WTC11 (cell line): ENCODE results near the gene PWP1. TPM values are rescaled to one million over a fixed set of nuclear protein-coding genes. Genes with fewer than 3 reads are reported as not detected.

Source experiments
- ATAC-seq: fragments of 200-7000 bp; cut with Tn5 transposase; 2 replicates; pipeline ENCODE4 v1.10.0; 2021; ENCODE audit warnings: mild to moderate bottlenecking, moderate library complexity
- CTCF ChIA-PET: fragments of 300-600 bp; sonication (Branson Sonifier 250); formaldehyde crosslinking; loops from one replicate; lab custom pipeline; 2021; ENCODE audit warnings: antibody characterized with exemption; lab: Charles Lee
- POLR2A ChIA-PET: fragments of 350-600 bp; sonication (Branson Sonifier 250); formaldehyde crosslinking; loops from one replicate; lab custom pipeline; 2021; ENCODE audit warnings: antibody characterized with exemption; lab: Charles Lee
- DNase-seq: peaks from one replicate; pipeline ENCODE4 v3.0.0; 2021; ENCODE audit warnings: low spot score
- H3K27ac Mint-ChIP-seq: 2 replicates; pipeline ENCODE4 v1.8.0; 2021; ENCODE audit warnings: mixed read lengths
- H3K27me3 Mint-ChIP-seq: 2 replicates; pipeline ENCODE4 v1.8.0; 2021; ENCODE audit warnings: low read depth, mild to moderate bottlenecking, moderate library complexity, mixed read lengths
- H3K36me3 Mint-ChIP-seq: 2 replicates; pipeline ENCODE4 v1.8.0; 2021; ENCODE audit warnings: mixed read lengths
- H3K4me1 Mint-ChIP-seq: 2 replicates; pipeline ENCODE4 v1.8.0; 2022; ENCODE audit warnings: mixed read lengths
- H3K4me3 Mint-ChIP-seq: 2 replicates; pipeline ENCODE4 v1.8.0; 2021; ENCODE audit warnings: mild to moderate bottlenecking, moderate library complexity, mixed read lengths
- H3K9me3 Mint-ChIP-seq: 2 replicates; pipeline ENCODE4 v1.8.0; 2021; ENCODE audit warnings: mixed read lengths
- CBFB ChIP-seq: sonication (generic); formaldehyde crosslinking; IDR thresholded peaks from 2 replicates; pipeline ENCODE4 v1.8.1; 2022; ENCODE audit warnings: mild to moderate bottlenecking, low read depth, missing genetic modification reagents
- EMX1 ChIP-seq: fragments of 250-450 bp; sonication (Bioruptor Pico); IDR thresholded peaks from 2 replicates; pipeline ENCODE4 v1.8.0; 2021; ENCODE audit warnings: mild to moderate bottlenecking
- GRHL2 ChIP-seq: fragments of 250-450 bp; sonication (Bioruptor Pico); IDR thresholded peaks from 2 replicates; pipeline ENCODE4 v1.8.0; 2022; ENCODE audit warnings: mild to moderate bottlenecking, moderate library complexity; ENCODE audit not compliant: insufficient replicate concordance, severe bottlenecking
- HMGA2 ChIP-seq: fragments of 250-450 bp; sonication (Bioruptor Pico); IDR thresholded peaks from 2 replicates; pipeline ENCODE4 v1.4.0; 2021; ENCODE audit warnings: mild to moderate bottlenecking, moderate library complexity
- JUN ChIP-seq: sonication (generic); formaldehyde crosslinking; IDR thresholded peaks from 2 replicates; pipeline ENCODE4 v1.8.0; 2023; ENCODE audit warnings: mild to moderate bottlenecking, missing genetic modification reagents
- KAT7 ChIP-seq: sonication (generic); formaldehyde crosslinking; IDR thresholded peaks from 2 replicates; pipeline ENCODE4 v1.8.1; 2023; ENCODE audit warnings: missing genetic modification reagents, mild to moderate bottlenecking, borderline replicate concordance
- MLX ChIP-seq: sonication (generic); formaldehyde crosslinking; IDR thresholded peaks from 2 replicates; pipeline ENCODE4 v1.8.1; 2023; ENCODE audit warnings: mild to moderate bottlenecking, missing genetic modification reagents, moderate library complexity
- MXD4 ChIP-seq: fragments of 250-450 bp; sonication (Bioruptor Pico); IDR thresholded peaks from 2 replicates; pipeline ENCODE4 v1.8.0; 2021; ENCODE audit warnings: mild to moderate bottlenecking, moderate library complexity, borderline replicate concordance
- MYBL2 ChIP-seq: sonication (generic); formaldehyde crosslinking; IDR thresholded peaks from 2 replicates; pipeline ENCODE4 v1.8.1; 2023; ENCODE audit warnings: mild to moderate bottlenecking, moderate library complexity, missing genetic modification reagents
- NR3C1 ChIP-seq: sonication (generic); formaldehyde crosslinking; conservative IDR thresholded peaks from 2 replicates; pipeline ENCODE4 v1.8.1; 2023; ENCODE audit warnings: low read depth, mild to moderate bottlenecking, missing genetic modification reagents
- OVOL2 ChIP-seq: fragments of 250-450 bp; sonication (Bioruptor Pico); IDR thresholded peaks from 2 replicates; pipeline ENCODE4 v1.9.0; 2021; ENCODE audit warnings: mild to moderate bottlenecking, borderline replicate concordance
- SMAD4 ChIP-seq: sonication (generic); formaldehyde crosslinking; IDR thresholded peaks from 2 replicates; pipeline ENCODE4 v1.8.0; 2022; ENCODE audit warnings: mild to moderate bottlenecking, missing genetic modification reagents
- SOX15 ChIP-seq: fragments of 250-450 bp; sonication (Bioruptor Pico); IDR thresholded peaks from 2 replicates; pipeline ENCODE4 v1.9.0; 2021; ENCODE audit warnings: mild to moderate bottlenecking
- TP53 ChIP-seq: sonication (generic); formaldehyde crosslinking; IDR thresholded peaks from 2 replicates; pipeline ENCODE4 v1.8.1; 2023; ENCODE audit warnings: mild to moderate bottlenecking, missing genetic modification reagents
- ZBTB21 ChIP-seq: sonication (generic); formaldehyde crosslinking; IDR thresholded peaks from 2 replicates; pipeline ENCODE4 v1.8.1; 2023; ENCODE audit warnings: mild to moderate bottlenecking, missing genetic modification reagents, borderline replicate concordance
- ZNF263 ChIP-seq: sonication (generic); formaldehyde crosslinking; IDR thresholded peaks from 2 replicates; pipeline ENCODE4 v1.8.1; 2022; ENCODE audit warnings: low read depth, mild to moderate bottlenecking, moderate library complexity, missing genetic modification reagents
- ZNF416 ChIP-seq: fragments of 250-450 bp; sonication (Bioruptor Pico); IDR thresholded peaks from 2 replicates; pipeline ENCODE4 v1.9.0; 2021; ENCODE audit warnings: mild to moderate bottlenecking, inconsistent platforms
- ZNF512 ChIP-seq: sonication (generic); formaldehyde crosslinking; IDR thresholded peaks from 2 replicates; pipeline ENCODE4 v1.8.1; 2022; ENCODE audit warnings: missing genetic modification reagents, borderline replicate concordance
- ZNF532 ChIP-seq: fragments of 250-450 bp; sonication (Bioruptor Pico); IDR thresholded peaks from 2 replicates; pipeline ENCODE4 v1.9.0; 2021; ENCODE audit warnings: mild to moderate bottlenecking, borderline replicate concordance
- ZSCAN18 ChIP-seq: fragments of 250-450 bp; sonication (Bioruptor Pico); IDR thresholded peaks from 2 replicates; pipeline ENCODE4 v2.1.2; 2022; ENCODE audit warnings: mild to moderate bottlenecking, moderate library complexity
- total RNA-seq: library from RNA; stranded (reverse); gene quantifications from 3 replicates; pipeline ENCODE4 v1.2.3, GENCODE V29; 2021
- TF ChIP-seq, protein P1 (sequence below): fragments of 250-450 bp; sonication (Bioruptor Pico); IDR thresholded peaks from 2 replicates; pipeline ENCODE4 v1.9.0; 2021; ENCODE audit warnings: moderate library complexity, mild to moderate bottlenecking, inconsistent platforms, borderline replicate concordance
- TF ChIP-seq, protein P2 (sequence below): sonication (generic); formaldehyde crosslinking; IDR thresholded peaks from 2 replicates; pipeline ENCODE4 v1.8.1; 2023; ENCODE audit warnings: mild to moderate bottlenecking, moderate library complexity, missing genetic modification reagents

The PWP1 gene
- total RNA-seq, 1 experiment from 2014 or later: 54.2 TPM

DNA sequence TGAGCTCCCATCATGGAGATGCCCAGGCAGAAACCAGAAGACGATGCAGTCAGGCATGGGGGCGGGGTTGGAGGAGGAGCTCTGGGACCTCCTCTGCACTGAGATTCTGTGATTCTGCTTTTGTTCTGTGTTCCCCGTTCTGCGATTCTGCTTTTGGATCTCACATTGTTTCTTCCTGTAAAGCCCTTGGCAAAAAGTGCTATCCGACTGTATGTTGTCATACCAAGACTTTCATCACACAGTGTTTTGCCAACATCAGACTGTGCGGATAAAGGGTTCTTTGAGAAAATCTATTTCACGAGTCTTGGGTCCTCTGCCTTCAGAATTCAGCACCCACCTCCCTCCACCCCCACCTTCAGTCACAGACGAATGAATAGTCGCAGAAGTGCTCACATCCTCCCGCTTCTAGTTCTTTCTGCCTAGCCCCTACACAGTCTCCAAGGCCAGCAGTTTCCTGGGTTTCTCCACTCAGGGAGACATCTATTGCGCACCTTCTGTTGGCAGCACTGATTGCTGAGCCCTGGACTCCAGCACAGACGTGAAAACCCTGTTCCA is 24.7 kb upstream of the PWP1 start:
- POLR2A ChIA-PET: interaction anchor here (1.1 kb wide), 1 partner anchor 26 kb away, joined by 3 read pairs; no protein-coding TSS in a partner anchor
- Mint-ChIP-seq H3K36me3 (no peaks in the 10 kb centered on the region), H3K27ac (peak overlapping the region; percentile 66; the same call in 1 of the 2 replicates), H3K4me1 (peaks cover 52% of the 10 kb centered on the region), H3K9me3 (no peaks in the 10 kb centered on the region), H3K4me3 (peak overlapping the region; percentile 14; the same call in 1 of the 2 replicates), H3K27me3 (no peaks in the 10 kb centered on the region)
- DNase-seq (peak; percentile 33), ATAC-seq (peak; percentile 82)
- no peak for TF ChIP-seq ZNF532 (CRISPR knock-in tag)
- no peak for TF ChIP-seq TP53 (CRISPR knock-in tag)
- no peak for TF ChIP-seq MYBL2 (CRISPR knock-in tag)
- TF ChIP-seq EMX1: no peak
- no peak for TF ChIP-seq CBFB
- no peak for TF ChIP-seq ZNF263 (CRISPR knock-in tag)
- TF ChIP-seq, protein P1, sequence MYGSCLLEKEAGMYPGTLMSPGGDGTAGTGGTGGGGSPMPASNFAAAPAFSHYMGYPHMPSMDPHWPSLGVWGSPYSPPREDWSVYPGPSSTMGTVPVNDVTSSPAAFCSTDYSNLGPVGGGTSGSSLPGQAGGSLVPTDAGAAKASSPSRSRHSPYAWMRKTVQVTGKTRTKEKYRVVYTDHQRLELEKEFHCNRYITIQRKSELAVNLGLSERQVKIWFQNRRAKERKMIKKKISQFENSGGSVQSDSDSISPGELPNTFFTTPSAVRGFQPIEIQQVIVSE (CRISPR knock-in tag): no peak
- TF ChIP-seq MLX (CRISPR knock-in tag): no peak
- TF ChIP-seq SOX15 (CRISPR knock-in tag): no peak
- CTCF ChIA-PET: interaction anchor here (0.6 to 2.1 kb wide), 7 partner anchors 10 to 252 kb away, joined by 3 to 28 read pairs (median 3); no protein-coding TSS in a partner anchor

DNA sequence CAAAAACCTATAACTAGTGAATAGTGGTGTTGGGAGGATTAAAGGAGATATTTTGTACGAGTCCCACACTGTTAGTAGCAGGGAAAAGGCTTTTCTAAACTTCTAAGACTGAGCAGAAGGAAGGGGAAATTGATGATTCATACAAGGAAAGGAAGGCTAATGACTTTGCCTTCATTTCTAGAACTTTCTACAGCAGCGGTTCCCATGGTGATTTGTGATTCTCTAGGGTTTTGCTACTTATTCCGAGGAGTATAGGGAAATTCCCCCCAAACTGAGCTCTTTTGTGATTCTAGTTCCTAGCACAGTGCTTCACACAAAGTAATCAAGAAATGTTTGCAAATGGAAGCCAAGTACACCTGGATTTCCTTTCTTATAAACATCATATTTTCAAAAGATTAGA is 23.8 kb upstream of the PWP1 start:
- Mint-ChIP-seq H3K27ac (no peak overlapping the region), H3K4me1 (peaks cover 52% of the 10 kb centered on the region), H3K4me3 (no peak overlapping the region), H3K36me3 (no peaks in the 10 kb centered on the region), H3K27me3 (no peaks in the 10 kb centered on the region), H3K9me3 (no peaks in the 10 kb centered on the region)
- TF ChIP-seq ZBTB21 (CRISPR knock-in tag) (no peak), GRHL2 (CRISPR knock-in tag) (no peak), ZSCAN18 (CRISPR knock-in tag) (no peak), OVOL2 (no peak), HMGA2 (CRISPR knock-in tag) (no peak), ZNF416 (CRISPR knock-in tag) (no peak), MXD4 (CRISPR knock-in tag) (no peak), CBFB (no peak), JUN (CRISPR knock-in tag) (no peak), ZNF512 (no peak), NR3C1 (CRISPR knock-in tag) (no peak), ZNF263 (CRISPR knock-in tag) (no peak), SMAD4 (no peak), KAT7 (CRISPR knock-in tag) (no peak)
- TF ChIP-seq, protein P2, sequence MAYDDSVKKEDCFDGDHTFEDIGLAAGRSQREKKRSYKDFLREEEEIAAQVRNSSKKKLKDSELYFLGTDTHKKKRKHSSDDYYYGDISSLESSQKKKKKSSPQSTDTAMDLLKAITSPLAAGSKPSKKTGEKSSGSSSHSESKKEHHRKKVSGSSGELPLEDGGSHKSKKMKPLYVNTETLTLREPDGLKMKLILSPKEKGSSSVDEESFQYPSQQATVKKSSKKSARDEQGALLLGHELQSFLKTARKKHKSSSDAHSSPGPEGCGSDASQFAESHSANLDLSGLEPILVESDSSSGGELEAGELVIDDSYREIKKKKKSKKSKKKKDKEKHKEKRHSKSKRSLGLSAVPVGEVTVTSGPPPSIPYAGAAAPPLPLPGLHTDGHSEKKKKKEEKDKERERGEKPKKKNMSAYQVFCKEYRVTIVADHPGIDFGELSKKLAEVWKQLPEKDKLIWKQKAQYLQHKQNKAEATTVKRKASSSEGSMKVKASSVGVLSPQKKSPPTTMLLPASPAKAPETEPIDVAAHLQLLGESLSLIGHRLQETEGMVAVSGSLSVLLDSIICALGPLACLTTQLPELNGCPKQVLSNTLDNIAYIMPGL: no peak
- ATAC-seq (no peak), DNase-seq (no peak)
- CTCF ChIA-PET: interaction anchor here (1.6 to 1.8 kb wide), 2 partner anchors 9 to 14 kb away, joined by 10 to 11 read pairs; no protein-coding TSS in a partner anchor
- POLR2A ChIA-PET: no interaction called here
